CD14-positive monocyte (primary cell): Measurements from ENCODE around the gene MYL4. TPM values are rescaled to one million over a fixed set of nuclear protein-coding genes. Genes with fewer than 3 reads are reported as not detected.

Source experiments
- DNase-seq, 3 donors: peaks; one replicate each; pipeline ENCODE4 v3.0.0-alpha.2; 2011 to 2022
- H2AFZ ChIP-seq: 2 replicates; pipeline ENCODE4 v1.6.0; 2012; ENCODE audit warnings: mild to moderate bottlenecking, low read depth, low read length, inconsistent platforms; ENCODE audit not compliant: insufficient read depth, poor library complexity, severe bottlenecking
- H3K27ac ChIP-seq, 2 donors: 1 replicate in 1 of 2; 2 replicates in 1 of 2; pipeline ENCODE4 v1.5.1; 2012 to 2013; ENCODE audit warnings: low read length in 2 of 2, control low read depth in 1 of 2, inconsistent platforms in 1 of 2, low read depth in 1 of 2, mild to moderate bottlenecking in 1 of 2
- H3K27me3 ChIP-seq, 2 donors: one replicate each; pipeline versions ENCODE4 v1.6.0 to v1.6.1; 2011 to 2013; ENCODE audit warnings: low read length in 2 of 2; ENCODE audit not compliant: control insufficient read depth in 2 of 2, insufficient read depth in 2 of 2
- H3K36me3 ChIP-seq, 2 donors: replicated peaks in 1 of 2; 1 replicate in 1 of 2; 2 replicates in 1 of 2; pipeline versions ENCODE4 v1.5.1 to v1.6.1; 2012 to 2013; ENCODE audit warnings: low read length in 2 of 2, control low read depth in 1 of 2, inconsistent platforms in 1 of 2, mild to moderate bottlenecking in 1 of 2; ENCODE audit not compliant: insufficient read depth in 2 of 2, control insufficient read depth in 1 of 2
- H3K4me1 ChIP-seq, 2 donors: 1 replicate in 1 of 2; 2 replicates in 1 of 2; pipeline versions ENCODE4 v1.5.1 to v1.6.1; 2012 to 2013; ENCODE audit warnings: low read length in 2 of 2, control low read depth in 1 of 2, inconsistent platforms in 1 of 2, mild to moderate bottlenecking in 1 of 2, moderate library complexity in 1 of 2; ENCODE audit not compliant: insufficient read depth in 2 of 2, control insufficient read depth in 1 of 2
- H3K4me2 ChIP-seq: replicated peaks from 2 replicates; pipeline ENCODE3; 2012; ENCODE audit warnings: low read length, moderate library complexity, mild to moderate bottlenecking; ENCODE audit not compliant: poor library complexity, severe bottlenecking; ENCODE audit errors: extremely low read depth
- H3K4me3 ChIP-seq, 3 experiments: fragments of 200-600 bp in 1 of 3; sonication (generic) in 1 of 3; replicated peaks in 1 of 3; 1 replicate in 2 of 3; 2 replicates in 1 of 3; pipeline ENCODE4 v1.5.1; 2011 to 2013; ENCODE audit warnings: low read length in 3 of 3, mild to moderate bottlenecking in 3 of 3, control low read depth in 2 of 3, low read depth in 2 of 3, inconsistent platforms in 1 of 3, moderate library complexity in 1 of 3
- H3K79me2 ChIP-seq: 2 replicates; pipeline ENCODE4 v1.6.0; 2012; ENCODE audit warnings: mild to moderate bottlenecking, control low read depth, inconsistent platforms, low read length, moderate library complexity; ENCODE audit not compliant: insufficient read depth
- H3K9ac ChIP-seq: 2 replicates; pipeline ENCODE4 v1.6.0; 2017; ENCODE audit warnings: low read length, mild to moderate bottlenecking; ENCODE audit not compliant: insufficient read depth, poor library complexity, severe bottlenecking
- H3K9me3 ChIP-seq, 2 donors: replicated peaks in 1 of 2; 1 replicate in 1 of 2; 2 replicates in 1 of 2; pipeline versions ENCODE4 v1.5.1 to v1.6.1; 2012 to 2013; ENCODE audit warnings: low read length in 2 of 2, control low read depth in 1 of 2; ENCODE audit not compliant: control insufficient read depth in 1 of 2, insufficient read depth in 1 of 2
- H4K20me1 ChIP-seq: 2 replicates; pipeline ENCODE4 v1.6.0; 2012; ENCODE audit warnings: mild to moderate bottlenecking, low read length, control low read depth, moderate library complexity; ENCODE audit not compliant: insufficient read depth
- H3K27ac Mint-ChIP-seq, 7 donors: one replicate each; pipeline ENCODE4 v1.8.0; 2020; ENCODE audit warnings: mild to moderate bottlenecking in 7 of 7, mixed read lengths in 7 of 7, moderate library complexity in 6 of 7, inconsistent platforms in 2 of 7
- H3K27me3 Mint-ChIP-seq, 3 donors: one replicate each; pipeline ENCODE4 v1.8.0; 2021 to 2022; ENCODE audit warnings: low read depth in 3 of 3, mild to moderate bottlenecking in 3 of 3, mixed read lengths in 3 of 3, moderate library complexity in 3 of 3, inconsistent platforms in 1 of 3
- H3K36me3 Mint-ChIP-seq, 2 donors: one replicate each; pipeline ENCODE4 v1.8.0; 2020; ENCODE audit warnings: mixed read lengths in 2 of 2, inconsistent platforms in 1 of 2, mild to moderate bottlenecking in 1 of 2
- H3K4me1 Mint-ChIP-seq: one replicate; pipeline ENCODE4 v1.8.0; 2020; ENCODE audit warnings: mild to moderate bottlenecking, mixed read lengths
- H3K4me3 Mint-ChIP-seq, 2 donors: one replicate each; pipeline ENCODE4 v1.8.0; 2020; ENCODE audit warnings: mild to moderate bottlenecking in 2 of 2, mixed read lengths in 2 of 2, moderate library complexity in 1 of 2
- H3K9me3 Mint-ChIP-seq, 7 donors: one replicate each; pipeline ENCODE4 v1.8.0; 2020 to 2022; ENCODE audit warnings: mixed read lengths in 7 of 7, mild to moderate bottlenecking in 6 of 7, moderate library complexity in 6 of 7, inconsistent platforms in 2 of 7
- CTCF ChIP-seq: fragments of 200-600 bp; IDR thresholded peaks from one replicate; pipeline ENCODE4 v1.8.0; 2022; ENCODE audit warnings: antibody characterized with exemption, mild to moderate bottlenecking
- WGBS: methylation state at CpG from one replicate; pipeline ENCODE4 v1.1.5; 2013; ENCODE audit warnings: missing lambda C conversion rate; ENCODE audit not compliant: insufficient coverage; 5-methylcytosine and 5-hydroxymethylcytosine counted together
- intact Hi-C, 2 donors: fragments of 100-400 bp; cut with micrococcal nuclease; formaldehyde crosslinking; loops; one replicate each; pipeline versions ENCODE4 v1.15.0 to v1.15.1; 2023
- polyA plus RNA-seq, 3 donors: library from polyadenylated mRNA; depleted of rRNA in 1 of 3; unstranded in 2 of 3; stranded (reverse) in 1 of 3; fragments of 300-500 nt in 2 of 3; fragments of >200 nt in 1 of 3; fragmentation: Illumina TruSeq in 2 of 3; gene quantifications; 1 replicate in 2 of 3; 2 replicates in 1 of 3; pipeline ENCODE4 v1.2.3, GENCODE V29; 2012 to 2021

Gene MYL4
- polyA plus RNA-seq, 3 donors: 0.43 TPM; not detected in 2

- peak within 1 kb of the TSS in 2 of 7 donors; percentile 25 to 69 for H3K27ac Mint-ChIP-seq
- H3K36me3 Mint-ChIP-seq: peaks cover 6 to 12% of the 10 kb centered on the region in 2 donors
- no peaks in the 10 kb centered on the region for H4K20me1 ChIP-seq
- H3K27ac ChIP-seq: no peak within 1 kb of the TSS
- peak; percentile 40 for TF ChIP-seq CTCF
- peaks cover 22% of the 10 kb centered on the region for H3K4me1 Mint-ChIP-seq
- no peaks in the 10 kb centered on the region for H3K79me2 ChIP-seq
- H3K9me3 ChIP-seq: peaks cover 0 to 4% of the 10 kb centered on the region in 2 donors
- H2AFZ ChIP-seq: peak within 1 kb of the TSS; percentile 74
- H3K27me3 ChIP-seq: peaks cover 45 to 63% of the 10 kb centered on the region in 2 donors
- peak within 1 kb of the TSS; percentile 0 to 75 (median 36) for H3K4me3 ChIP-seq
- H3K9ac ChIP-seq: peak within 1 kb of the TSS; percentile 15
- H3K4me1 ChIP-seq: peaks cover 9 to 15% of the 10 kb centered on the region in 2 donors
- peaks cover 0 to 15% (median 2%) of the 10 kb centered on the region in 7 donors for H3K9me3 Mint-ChIP-seq
- H3K36me3 ChIP-seq: no peaks in the 10 kb centered on the region
- H3K4me2 ChIP-seq: peak within 1 kb of the TSS; percentile 87
- peaks cover 63 to 79% (median 68%) of the 10 kb centered on the region in 3 donors for H3K27me3 Mint-ChIP-seq
- intact Hi-C loops: no loop called here
- peak; percentile 29 to 57 (median 38) for DNase-seq
- H3K4me3 Mint-ChIP-seq: peak within 1 kb of the TSS; percentile 69 to 93
- under 1% methylated on average over 88 of the region's 112 CpGs for WGBS
Observed at GRCh38 chr17:47253541-47254402, 44.6 kb downstream of the MYL4 start, which contains the start of gene ITGB3. TSS of gene ITGB3 (plus strand) at chr17:47253827. CDS start at chr17:47253862, 35 bp downstream.

GRCh38 chr17:47254403-47254943, 45.3 kb downstream of the MYL4 start:
- Mint-ChIP-seq H3K4me1 (peaks cover 22% of the 10 kb centered on the region), H3K36me3 (peaks cover 6 to 12% of the 10 kb centered on the region in 2 donors), H3K27ac (peak overlapping the region in 2 of 7 donors; percentile 25 to 69), H3K9me3 (peaks cover 0 to 15% (median 2%) of the 10 kb centered on the region in 7 donors), H3K4me3 (peak overlapping the region; percentile 69 to 93), H3K27me3 (peaks cover 66 to 80% (median 70%) of the 10 kb centered on the region in 3 donors)
- Histone ChIP-seq H2AFZ (peak overlapping the region; percentile 74), H3K27me3 (peaks cover 45 to 63% of the 10 kb centered on the region in 2 donors), H4K20me1 (no peaks in the 10 kb centered on the region), H3K4me3 (peak overlapping the region in 2 of 3 experiments; percentile 0 to 75), H3K4me1 (peaks cover 9 to 15% of the 10 kb centered on the region in 2 donors), H3K36me3 (no peaks in the 10 kb centered on the region), H3K4me2 (peak overlapping the region; percentile 87), H3K9ac (peak overlapping the region; percentile 15), H3K9me3 (peaks cover 0 to 4% of the 10 kb centered on the region in 2 donors), H3K79me2 (no peaks in the 10 kb centered on the region), H3K27ac (no peak overlapping the region)
- no peak for DNase-seq
- 12% methylated on average over 12 of the region's 15 CpGs for whole genome bisulfite sequencing
- TF ChIP-seq CTCF: no peak
- intact Hi-C loops: no loop called here
